HG03457 (cell line): ENCODE measurements around the gene FDX2.
"Not testable (repeated sequence)": the region's sequence is repeated elsewhere in the genome, so short reads cannot be mapped to it uniquely, and the experiment has no call there.

ENCODE experiments used
- ATAC-seq: cut with Tn5 transposase; IDR thresholded peaks from one replicate; pipeline ENCODE4 v1.9.1; 2021; ENCODE audit warnings: moderate number of reproducible peaks; ENCODE audit not compliant: unreplicated experiment

Gene FDX2

GRCh38 chr19:10285393-10285792 lies 30.4 kb downstream of the FDX2 start:
- no peak for ATAC-seq

DNA sequence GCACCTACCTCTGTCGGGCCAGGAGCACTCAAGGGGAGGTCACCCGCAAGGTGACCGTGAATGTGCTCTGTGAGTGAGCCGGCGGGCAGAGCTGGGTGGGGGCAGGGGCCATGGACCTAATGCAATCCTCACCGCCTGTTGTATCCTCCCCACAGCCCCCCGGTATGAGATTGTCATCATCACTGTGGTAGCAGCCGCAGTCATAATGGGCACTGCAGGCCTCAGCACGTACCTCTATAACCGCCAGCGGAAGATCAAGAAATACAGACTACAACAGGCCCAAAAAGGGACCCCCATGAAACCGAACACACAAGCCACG lies 30.9 kb downstream of the FDX2 start:
- ATAC-seq, result no peak

DNA sequence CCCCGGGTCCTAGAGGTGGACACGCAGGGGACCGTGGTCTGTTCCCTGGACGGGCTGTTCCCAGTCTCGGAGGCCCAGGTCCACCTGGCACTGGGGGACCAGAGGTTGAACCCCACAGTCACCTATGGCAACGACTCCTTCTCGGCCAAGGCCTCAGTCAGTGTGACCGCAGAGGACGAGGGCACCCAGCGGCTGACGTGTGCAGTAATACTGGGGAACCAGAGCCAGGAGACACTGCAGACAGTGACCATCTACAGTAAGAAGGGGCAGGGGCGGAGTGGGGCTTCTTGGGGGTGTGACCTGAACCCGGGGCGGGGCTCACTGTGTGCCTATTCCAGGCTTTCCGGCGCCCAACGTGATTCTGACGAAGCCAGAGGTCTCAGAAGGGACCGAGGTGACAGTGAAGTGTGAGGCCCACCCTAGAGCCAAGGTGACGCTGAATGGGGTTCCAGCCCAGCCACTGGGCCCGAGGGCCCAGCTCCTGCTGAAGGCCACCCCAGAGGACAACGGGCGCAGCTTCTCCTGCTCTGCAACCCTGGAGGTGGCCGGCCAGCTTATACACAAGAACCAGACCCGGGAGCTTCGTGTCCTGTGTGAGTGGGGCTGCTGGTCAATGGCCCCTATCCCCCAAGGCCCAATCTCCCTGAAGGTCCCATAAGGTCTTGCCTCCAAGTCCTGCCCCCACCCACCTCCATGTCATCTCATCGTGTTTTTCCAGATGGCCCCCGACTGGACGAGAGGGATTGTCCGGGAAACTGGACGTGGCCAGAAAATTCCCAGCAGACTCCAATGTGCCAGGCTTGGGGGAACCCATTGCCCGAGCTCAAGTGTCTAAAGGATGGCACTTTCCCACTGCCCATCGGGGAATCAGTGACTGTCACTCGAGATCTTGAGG lies 31.5 kb downstream of the FDX2 start:
- ATAC-seq, result no peak

- no peak for ATAC-seq
Observed at GRCh38 chr19:10283301-10284064, 32.3 kb downstream of the FDX2 start.

- ATAC-seq, result not testable (repeated sequence)
Observed at GRCh38 chr19:10282043-10282442, 33.8 kb downstream of the FDX2 start.

DNA sequence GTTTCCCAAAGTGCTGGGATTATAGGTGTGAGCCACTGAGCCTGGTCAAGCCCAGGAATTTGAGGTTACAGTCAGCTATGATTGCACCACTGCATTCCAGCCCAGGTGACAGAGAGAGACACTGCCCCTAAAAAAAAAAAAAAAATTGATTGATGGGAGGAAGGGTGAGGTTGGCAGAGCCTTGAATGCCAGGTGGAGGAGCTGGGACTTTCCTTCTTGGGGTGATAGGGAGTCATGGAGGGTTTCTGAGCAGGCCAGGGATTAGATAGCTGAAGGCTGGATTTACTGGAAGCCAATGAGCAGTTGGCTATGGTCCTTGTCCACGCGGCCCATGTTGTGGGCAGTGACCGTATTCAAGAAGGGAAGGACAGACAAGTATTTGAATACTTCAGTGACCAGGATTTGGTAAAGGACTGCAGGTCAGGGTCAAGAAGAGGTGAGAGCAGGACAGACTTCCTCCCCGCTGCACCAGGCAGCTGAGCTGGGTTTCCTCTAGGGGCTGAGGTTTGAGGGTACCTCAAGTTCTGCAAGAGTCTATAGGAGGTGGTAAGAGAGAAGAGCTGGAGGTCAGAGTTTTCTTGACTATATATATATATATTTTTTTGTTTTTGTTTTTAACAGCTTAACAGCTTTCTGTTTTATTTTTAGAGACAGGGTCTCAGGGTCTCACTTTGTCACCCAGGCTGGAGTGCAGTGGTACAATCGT lies 35.9 kb downstream of the FDX2 start:
- ATAC-seq, result no peak

- ATAC-seq, result no peak
Observed at GRCh38 chr19:10278935-10279334, 36.9 kb downstream of the FDX2 start.

DNA sequence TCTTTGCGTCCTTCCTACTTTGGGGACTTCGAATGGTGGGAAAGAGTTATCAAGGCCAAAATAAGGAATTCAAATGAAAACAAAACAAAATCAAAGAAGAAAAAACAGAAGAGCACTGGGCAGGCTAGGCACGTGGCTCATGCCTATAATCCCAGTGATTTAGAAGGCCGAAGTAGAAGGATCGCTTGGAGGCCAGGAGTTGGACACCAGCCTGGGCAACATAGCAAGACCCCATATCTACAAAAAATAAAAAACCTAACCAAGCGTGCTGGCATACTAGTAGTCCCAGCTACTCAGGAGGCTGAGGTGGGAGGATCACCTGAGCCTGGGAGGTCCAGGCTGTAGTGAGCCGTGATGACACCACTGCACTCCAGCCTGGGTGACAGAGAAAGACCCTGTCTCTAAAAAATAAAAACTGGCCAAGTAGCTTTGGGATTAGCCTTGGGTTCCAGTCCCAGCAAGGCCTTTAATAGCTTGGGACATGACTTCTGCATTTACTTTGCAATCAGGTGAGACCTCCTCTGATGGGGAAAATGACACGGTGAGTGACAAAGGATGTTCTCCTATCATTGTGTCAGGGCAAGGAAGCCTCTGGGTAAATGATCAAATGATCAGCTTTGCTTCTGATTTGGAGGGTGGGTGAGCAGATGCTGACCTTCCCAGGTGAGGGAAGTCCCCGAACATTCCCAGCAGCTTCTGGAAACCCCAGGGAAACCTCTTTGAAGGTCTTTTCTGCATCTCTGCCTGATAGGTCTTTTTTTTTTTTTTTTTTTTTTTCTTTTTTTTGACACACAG lies 37.8 kb downstream of the FDX2 start:
- ATAC-seq, result no peak

GRCh38 chr19:10274589-10274988 lies 41.2 kb downstream of the FDX2 start:
- ATAC-seq, result no peak

- no peak for ATAC-seq
Observed at GRCh38 chr19:10271543-10272086, 44.2 kb downstream of the FDX2 start.

- no peak for ATAC-seq
Observed at GRCh38 chr19:10270616-10271394, 45.0 kb downstream of the FDX2 start, which contains the start of gene ICAM1. ICAM1 (plus strand) TSS chr19:10271120; CDS start chr19:10271160, 40 bp downstream.

- no peak for ATAC-seq
Observed at GRCh38 chr19:10270180-10270615, 45.6 kb downstream of the FDX2 start.

DNA sequence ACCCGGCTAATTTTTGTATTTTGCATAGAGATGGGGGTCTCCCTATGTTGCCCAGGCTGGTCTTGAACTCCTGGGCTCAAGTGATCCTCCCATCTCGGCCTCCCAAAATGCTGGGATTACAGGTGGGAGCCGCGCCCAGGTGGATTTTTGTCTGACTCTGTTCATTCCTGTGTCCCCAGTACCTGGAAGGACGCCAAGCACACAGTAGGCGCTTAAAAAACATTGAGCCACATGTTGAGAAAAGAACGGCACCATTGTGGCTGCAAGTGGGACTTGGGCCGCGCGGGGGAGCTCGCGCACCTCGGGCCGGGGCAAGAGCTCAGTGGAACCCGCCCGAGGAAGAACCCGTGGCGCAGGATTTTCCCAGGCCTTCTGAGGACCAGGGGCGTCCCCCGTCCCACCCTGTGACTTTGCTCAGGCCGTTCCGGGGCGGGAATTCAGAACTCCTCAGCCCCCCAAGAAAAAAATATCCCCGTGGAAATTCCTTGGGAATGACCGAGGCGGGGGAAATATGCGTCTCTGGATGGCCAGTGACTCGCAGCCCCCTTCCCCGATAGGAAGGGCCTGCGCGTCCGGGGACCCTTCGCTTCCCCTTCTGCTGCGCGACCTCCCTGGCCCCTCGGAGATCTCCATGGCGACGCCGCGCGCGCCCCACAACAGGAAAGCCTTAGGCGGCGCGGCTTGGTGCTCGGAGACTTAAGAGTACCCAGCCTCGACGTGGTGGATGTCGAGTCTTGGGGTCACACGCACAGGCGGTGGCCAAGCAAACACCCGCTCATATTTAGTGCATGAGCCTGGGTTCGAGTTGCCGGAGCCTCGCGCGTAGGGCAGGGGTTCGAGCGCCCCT lies 46.3 kb downstream of the FDX2 start:
- ATAC-seq, result no peak

GRCh38 chr19:10268071-10268470 lies 47.7 kb downstream of the FDX2 start:
- no peak for ATAC-seq

- ATAC-seq, result no peak
Observed at GRCh38 chr19:10266706-10267105, 49.1 kb downstream of the FDX2 start.

GRCh38 chr19:10262771-10263170 lies 53.0 kb downstream of the FDX2 start:
- no peak for ATAC-seq

DNA sequence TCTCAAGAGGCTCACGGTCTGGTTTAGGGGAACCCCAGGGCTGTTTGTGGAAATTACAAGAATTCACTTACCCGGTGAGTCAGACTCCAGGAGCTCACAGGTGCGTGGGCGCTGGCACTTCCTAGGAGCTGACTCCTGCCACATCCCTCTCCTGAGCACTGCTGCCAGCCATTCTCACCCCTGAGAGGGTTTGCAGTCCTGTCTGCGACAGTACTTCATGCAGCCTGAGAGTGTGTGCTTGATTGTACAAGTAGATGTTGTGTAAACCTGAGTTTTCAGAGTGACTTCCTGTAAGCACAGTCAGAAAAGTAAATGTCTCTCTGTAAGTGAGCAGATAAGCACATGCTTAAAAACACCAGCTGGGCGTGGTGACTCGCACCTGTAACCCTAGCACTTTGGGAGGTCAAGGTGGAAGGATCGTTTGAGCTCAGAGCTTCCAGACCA lies 55.7 kb downstream of the FDX2 start:
- ATAC-seq, result no peak
